ENCODE results near the gene DHX57. TPM values are rescaled to one million over a fixed set of nuclear protein-coding genes. Genes with fewer than 3 reads are reported as not detected.

Gene DHX57
- total and polyA plus RNA-seq, 7 donors: 1.6 to 17.3 (median 11.3) TPM

DNA sequence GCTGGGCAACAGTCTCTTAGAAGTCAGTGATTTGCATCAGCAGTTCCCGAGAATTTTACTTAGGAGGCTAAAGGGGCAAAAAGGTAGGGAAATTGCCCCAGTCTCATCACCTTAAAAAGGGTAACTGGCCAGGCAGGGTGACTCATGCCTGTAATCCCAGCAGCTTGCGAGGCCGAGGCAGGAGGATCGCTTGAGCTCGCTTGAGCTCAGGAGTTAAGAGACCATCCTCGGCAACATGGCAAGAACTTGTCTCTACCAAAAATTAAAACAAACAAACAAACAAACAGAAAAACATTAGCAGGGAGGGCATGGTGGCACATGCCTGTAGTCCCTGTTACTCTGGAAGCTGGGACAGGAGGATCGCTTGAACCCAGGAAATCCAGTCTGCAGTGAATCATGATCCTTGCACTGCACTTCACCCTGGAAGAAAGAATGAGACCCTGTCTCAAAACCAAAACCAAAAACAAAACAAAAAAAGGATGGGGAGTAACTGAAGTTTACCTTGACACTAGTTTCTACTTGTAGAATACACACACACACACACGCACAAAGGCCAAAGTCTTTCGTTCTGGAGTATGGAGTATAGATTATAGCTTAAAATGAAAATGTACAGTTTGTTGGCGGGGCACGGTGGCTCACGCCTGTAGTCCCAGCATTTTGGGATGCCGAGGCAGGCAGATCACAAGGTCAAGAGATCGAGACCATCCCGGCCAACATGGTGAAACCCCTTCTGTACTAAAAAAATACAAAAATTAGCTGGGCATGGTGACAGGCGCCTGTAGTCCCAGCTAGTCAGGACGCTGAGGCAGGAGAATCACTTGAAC is 100.4 kb downstream of the DHX57 start:
- 85 to 87% methylated on average over 17 of the region's 17 CpGs for WGBS, 2 donors
- TF ChIP-seq EP300 (IDR thresholded peaks at IDR 0.05) (no peak), POLR2AphosphoS5 (IDR thresholded peaks at IDR 0.05) (no peak), POLR2A (IDR thresholded peaks at IDR 0.05) (no peak)
- TF ChIP-seq, protein P1, sequence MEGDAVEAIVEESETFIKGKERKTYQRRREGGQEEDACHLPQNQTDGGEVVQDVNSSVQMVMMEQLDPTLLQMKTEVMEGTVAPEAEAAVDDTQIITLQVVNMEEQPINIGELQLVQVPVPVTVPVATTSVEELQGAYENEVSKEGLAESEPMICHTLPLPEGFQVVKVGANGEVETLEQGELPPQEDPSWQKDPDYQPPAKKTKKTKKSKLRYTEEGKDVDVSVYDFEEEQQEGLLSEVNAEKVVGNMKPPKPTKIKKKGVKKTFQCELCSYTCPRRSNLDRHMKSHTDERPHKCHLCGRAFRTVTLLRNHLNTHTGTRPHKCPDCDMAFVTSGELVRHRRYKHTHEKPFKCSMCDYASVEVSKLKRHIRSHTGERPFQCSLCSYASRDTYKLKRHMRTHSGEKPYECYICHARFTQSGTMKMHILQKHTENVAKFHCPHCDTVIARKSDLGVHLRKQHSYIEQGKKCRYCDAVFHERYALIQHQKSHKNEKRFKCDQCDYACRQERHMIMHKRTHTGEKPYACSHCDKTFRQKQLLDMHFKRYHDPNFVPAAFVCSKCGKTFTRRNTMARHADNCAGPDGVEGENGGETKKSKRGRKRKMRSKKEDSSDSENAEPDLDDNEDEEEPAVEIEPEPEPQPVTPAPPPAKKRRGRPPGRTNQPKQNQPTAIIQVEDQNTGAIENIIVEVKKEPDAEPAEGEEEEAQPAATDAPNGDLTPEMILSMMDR (IDR thresholded peaks at IDR 0.05): no peak
- H3K4me1 ChIP-seq: peaks cover 0 to 11% (median 8%) of the 10 kb centered on the region in 4 donors
- H3K36me3 ChIP-seq: peaks cover 0 to under 1% (median 0%) of the 10 kb centered on the region in 4 donors
- no peaks in the 10 kb centered on the region for H3K27me3 ChIP-seq
- intact Hi-C loops (cut with DNase I): no loop called here
- H3K9me3 ChIP-seq: no peaks in the 10 kb centered on the region
- no peak overlapping the region for H3K27ac ChIP-seq
- no peak for DNase-seq
- no peak overlapping the region for H3K4me3 ChIP-seq

DNA sequence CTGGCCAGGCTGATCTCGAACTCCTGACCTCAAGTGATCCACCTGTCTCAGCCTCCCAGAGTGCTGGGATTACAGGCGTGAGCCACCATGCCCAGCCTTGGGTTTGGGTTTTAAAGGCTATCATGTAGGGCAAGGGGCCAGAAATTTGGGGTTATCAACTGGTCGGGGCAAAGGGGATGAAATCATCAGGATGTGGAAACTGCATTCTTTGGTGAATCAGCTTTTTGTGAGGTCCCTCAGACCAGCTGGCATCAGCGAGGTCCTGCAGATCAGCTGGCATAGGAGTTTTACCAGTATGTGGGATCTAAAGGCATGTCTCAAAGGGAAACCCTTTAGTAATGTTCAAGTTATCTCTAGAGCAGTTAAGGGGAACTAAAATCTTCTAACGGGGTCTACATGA is 104.1 kb downstream of the DHX57 start:
- H3K27me3 ChIP-seq: no peaks in the 10 kb centered on the region
- TF ChIP-seq EP300 (IDR thresholded peaks at IDR 0.05) (no peak), POLR2AphosphoS5 (IDR thresholded peaks at IDR 0.05) (no peak)
- H3K36me3 ChIP-seq: no peaks in the 10 kb centered on the region
- H3K4me1 ChIP-seq: no peaks in the 10 kb centered on the region
- WGBS, 2 donors: 73 to 75% methylated on average over 5 of the region's 5 CpGs
- intact Hi-C loops (cut with DNase I): no loop called here
- H3K4me3 ChIP-seq: no peak overlapping the region
- H3K9me3 ChIP-seq: no peaks in the 10 kb centered on the region
- H3K27ac ChIP-seq: no peak overlapping the region
- DNase-seq: no peak

DNA sequence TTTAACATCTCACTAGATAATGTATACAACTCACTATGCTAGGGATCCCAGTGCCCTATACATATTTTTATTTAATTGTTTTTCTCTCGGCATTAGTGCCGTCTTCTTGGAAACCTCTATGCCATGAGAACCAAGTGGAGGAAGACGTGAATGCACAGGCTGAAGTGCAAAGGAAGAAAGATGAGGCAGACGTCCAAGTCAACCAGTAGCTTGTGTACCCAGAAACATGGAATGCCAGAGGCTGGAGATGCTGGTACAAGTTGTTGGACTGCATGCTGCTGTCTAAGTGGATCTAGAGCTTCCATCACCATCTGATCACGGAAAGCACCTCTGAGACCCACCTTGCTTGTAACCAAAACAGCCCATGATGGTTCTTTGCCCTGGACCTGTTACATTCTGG is 110.2 kb downstream of the DHX57 start:
- no peak overlapping the region for H3K27ac ChIP-seq
- H3K4me1 ChIP-seq: no peaks in the 10 kb centered on the region
- no peak overlapping the region for H3K4me3 ChIP-seq
- no peak for TF ChIP-seq POLR2A (IDR thresholded peaks at IDR 0.05)
- TF ChIP-seq, protein P1 (IDR thresholded peaks at IDR 0.05): no peak
- TF ChIP-seq POLR2AphosphoS5 (IDR thresholded peaks at IDR 0.05): no peak
- no peak for TF ChIP-seq EP300 (IDR thresholded peaks at IDR 0.05)
- no peak for DNase-seq
- no peaks in the 10 kb centered on the region for H3K27me3 ChIP-seq
- 89 to 92% methylated on average over 5 of the region's 5 CpGs for WGBS, 2 donors
- no peaks in the 10 kb centered on the region for H3K9me3 ChIP-seq
- no peaks in the 10 kb centered on the region for H3K36me3 ChIP-seq
- intact Hi-C loops (cut with DNase I): no loop called here

DNA sequence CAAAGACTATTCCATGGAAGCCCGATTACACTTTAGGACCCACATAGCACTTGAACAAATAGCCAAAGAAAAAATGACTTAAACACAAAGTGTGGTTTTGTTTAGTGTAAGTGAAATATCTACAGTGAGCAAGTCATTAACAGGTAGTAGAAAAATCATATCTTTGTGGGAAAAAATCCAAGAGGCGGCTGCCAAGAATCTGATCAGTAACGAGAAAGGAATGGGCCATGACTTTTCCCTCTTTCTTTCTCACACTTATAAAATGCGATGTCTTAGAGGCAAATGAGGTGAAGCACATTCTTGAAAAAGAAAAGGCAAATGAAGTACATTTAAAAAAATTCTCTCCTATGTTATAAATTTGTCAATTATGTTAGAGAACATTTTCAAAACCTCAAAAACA is 110.6 kb downstream of the DHX57 start:
- no peak overlapping the region for H3K4me3 ChIP-seq
- no peaks in the 10 kb centered on the region for H3K9me3 ChIP-seq
- WGBS, 2 donors: 88 to 92% methylated on average over 4 of the region's 4 CpGs
- TF ChIP-seq, protein P1 (IDR thresholded peaks at IDR 0.05): no peak
- TF ChIP-seq EP300 (IDR thresholded peaks at IDR 0.05) (no peak), POLR2AphosphoS5 (IDR thresholded peaks at IDR 0.05) (no peak)
- no peaks in the 10 kb centered on the region for H3K36me3 ChIP-seq
- H3K27ac ChIP-seq: no peak overlapping the region
- H3K4me1 ChIP-seq: no peaks in the 10 kb centered on the region
- intact Hi-C loops (cut with DNase I): no loop called here
- no peaks in the 10 kb centered on the region for H3K27me3 ChIP-seq
- DNase-seq: no peak

DNA sequence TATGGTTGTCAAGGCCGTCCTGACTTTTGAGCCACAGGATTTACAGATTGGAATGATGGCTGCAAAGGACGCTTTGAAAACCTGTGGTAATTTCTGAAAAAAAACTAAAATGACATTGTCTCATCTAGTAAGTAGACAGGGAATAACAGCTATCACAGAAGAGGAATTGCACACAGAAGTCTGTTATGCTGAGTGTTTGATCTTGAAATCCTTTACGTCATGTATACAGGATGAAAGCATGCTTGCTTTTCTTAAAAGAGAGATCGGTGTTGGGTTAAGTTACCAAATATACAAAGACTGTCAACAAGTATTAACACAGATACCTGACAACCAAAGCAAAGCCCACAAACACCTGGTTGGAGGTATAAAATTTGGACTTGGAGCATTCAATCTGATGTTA is 112.0 kb downstream of the DHX57 start:
- 93% methylated on average over 4 of the region's 4 CpGs for WGBS, 2 donors
- TF ChIP-seq, protein P1 (IDR thresholded peaks at IDR 0.05): no peak
- TF ChIP-seq EP300 (IDR thresholded peaks at IDR 0.05) (no peak), POLR2AphosphoS5 (IDR thresholded peaks at IDR 0.05) (no peak), POLR2A (IDR thresholded peaks at IDR 0.05) (no peak)
- H3K27ac ChIP-seq: no peak overlapping the region
- no peaks in the 10 kb centered on the region for H3K9me3 ChIP-seq
- H3K36me3 ChIP-seq: no peaks in the 10 kb centered on the region
- H3K4me3 ChIP-seq: no peak overlapping the region
- intact Hi-C loops (cut with DNase I): no loop called here
- H3K27me3 ChIP-seq: no peaks in the 10 kb centered on the region
- no peak for DNase-seq
- H3K4me1 ChIP-seq: no peaks in the 10 kb centered on the region
